Activated CD4-positive, alpha-beta T cell treated with anti-CD3 and anti-CD28 coated beads for 1 hour (primary cell): ENCODE results near the gene GAGE12J.
A peak's percentile ranks its signal among the peaks of the same experiment; 100 is the strongest.
"Not testable (repeated sequence)": the region's sequence is repeated elsewhere in the genome, so short reads cannot be mapped to it uniquely, and the experiment has no call there.

Source experiments
- DNase-seq: peaks from one replicate; pipeline ENCODE4 v3.0.0-alpha.2; 2020

Gene GAGE12J, protein sequence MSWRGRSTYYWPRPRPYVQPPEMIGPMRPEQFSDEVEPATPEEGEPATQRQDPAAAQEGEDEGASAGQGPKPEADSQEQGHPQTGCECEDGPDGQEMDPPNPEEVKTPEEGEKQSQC

DNA sequence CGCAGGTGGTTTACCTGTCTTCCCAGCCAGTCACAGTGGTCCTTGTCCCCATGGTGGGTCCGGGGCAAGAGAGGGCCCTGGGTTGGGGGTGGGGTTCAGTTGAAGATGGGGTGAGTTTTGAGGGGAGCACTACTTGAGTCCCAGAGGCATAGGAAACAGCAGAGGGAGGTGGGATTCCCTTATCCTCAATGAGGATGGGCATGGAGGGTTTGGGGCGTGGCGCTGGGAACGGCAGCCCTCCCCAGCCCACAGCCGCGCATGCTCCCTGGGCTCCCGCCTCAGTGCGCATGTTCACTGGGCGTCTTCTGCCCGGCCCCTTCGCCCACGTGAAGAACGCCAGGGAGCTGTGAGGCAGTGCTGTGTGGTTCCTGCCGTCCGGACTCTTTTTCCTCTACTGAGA, at the start of gene GAGE12J:
GAGE12J (plus strand) TSS at position 301 of the 400 bp plus-strand sequence. CDS start 1,157 bp downstream, outside the sequence.
- not testable (repeated sequence) for DNase-seq

- DNase-seq: no peak
Measured at GRCh38 chrX:49272421-49272820, 49.4 kb upstream of the GAGE12J start.

- no peak for DNase-seq
Measured at GRCh38 chrX:49273181-49273727, 48.6 kb upstream of the GAGE12J start.

DNA sequence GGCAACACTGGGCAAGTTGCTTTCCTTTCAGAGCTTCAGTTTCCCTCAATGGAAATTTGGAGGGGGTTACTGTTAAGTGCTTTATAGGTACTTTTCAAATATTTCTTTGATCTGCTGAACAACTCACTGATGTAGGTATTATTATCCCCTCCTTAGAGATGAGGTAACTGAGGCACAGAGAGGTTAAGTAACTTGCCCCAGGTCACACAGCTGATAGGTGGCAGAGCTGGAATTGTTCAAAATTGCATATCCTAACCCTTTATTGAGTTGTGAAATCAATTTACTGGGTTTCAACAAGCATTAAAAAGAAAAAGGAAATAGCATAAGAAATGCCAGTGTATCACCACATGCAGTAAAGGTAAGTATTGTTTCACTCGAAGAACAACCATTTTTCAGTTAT, 45.6 kb upstream of the GAGE12J start:
- no peak for DNase-seq

- DNase-seq: no peak
Measured at GRCh38 chrX:49276671-49277534, 44.9 kb upstream of the GAGE12J start.

GRCh38 chrX:49277535-49277830, 44.4 kb upstream of the GAGE12J start:
- no peak for DNase-seq

- DNase-seq: no peak
Measured at GRCh38 chrX:49278081-49278480, 43.8 kb upstream of the GAGE12J start.

GRCh38 chrX:49282647-49283011, 39.2 kb upstream of the GAGE12J start:
- DNase-seq: no peak

- DNase-seq: no peak
Measured at GRCh38 chrX:49284212-49284611, 37.6 kb upstream of the GAGE12J start.

GRCh38 chrX:49286136-49286535, 35.7 kb upstream of the GAGE12J start:
- no peak for DNase-seq

- no peak for DNase-seq
Measured at GRCh38 chrX:49286581-49286980, 35.3 kb upstream of the GAGE12J start.

DNA sequence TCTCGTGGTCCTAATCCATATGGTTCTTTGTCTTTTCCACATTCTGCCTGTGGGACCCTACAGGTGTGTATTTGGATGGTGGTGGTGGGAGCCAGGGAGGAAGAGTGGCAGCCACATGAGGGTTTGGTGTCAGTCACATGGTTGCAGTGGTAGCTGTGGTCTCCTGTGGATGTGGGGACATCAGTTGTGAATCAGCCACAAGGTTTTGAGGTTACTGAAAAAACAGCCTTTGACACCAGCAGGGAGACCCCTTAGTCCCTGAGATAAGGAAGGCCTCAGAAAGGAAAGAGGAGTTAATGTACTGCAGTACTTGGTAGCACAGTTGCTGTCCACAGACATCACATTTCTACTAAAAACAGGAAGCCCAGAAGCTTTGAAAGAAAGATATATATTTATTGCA, 34.2 kb upstream of the GAGE12J start:
- no peak for DNase-seq

DNA sequence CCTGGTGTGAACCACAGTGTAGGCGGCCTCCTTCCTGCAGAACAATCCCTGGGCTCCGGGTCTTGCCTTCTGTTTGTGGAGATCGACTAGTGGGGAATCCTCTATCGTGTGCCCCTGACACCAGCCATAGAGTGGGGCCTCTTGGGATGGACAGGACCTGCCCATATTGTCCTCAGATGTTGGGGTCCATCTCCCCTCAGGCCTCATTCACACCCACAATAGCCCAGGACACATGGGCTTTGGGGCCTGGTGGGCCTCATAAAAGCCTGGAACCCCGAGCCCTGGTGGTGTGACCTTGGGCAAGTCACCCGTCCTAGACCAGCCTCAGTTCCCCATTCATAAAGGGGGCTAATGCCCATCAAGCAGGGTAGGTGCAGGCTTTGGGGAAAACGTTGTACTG, 31.6 kb upstream of the GAGE12J start:
- no peak for DNase-seq

DNA sequence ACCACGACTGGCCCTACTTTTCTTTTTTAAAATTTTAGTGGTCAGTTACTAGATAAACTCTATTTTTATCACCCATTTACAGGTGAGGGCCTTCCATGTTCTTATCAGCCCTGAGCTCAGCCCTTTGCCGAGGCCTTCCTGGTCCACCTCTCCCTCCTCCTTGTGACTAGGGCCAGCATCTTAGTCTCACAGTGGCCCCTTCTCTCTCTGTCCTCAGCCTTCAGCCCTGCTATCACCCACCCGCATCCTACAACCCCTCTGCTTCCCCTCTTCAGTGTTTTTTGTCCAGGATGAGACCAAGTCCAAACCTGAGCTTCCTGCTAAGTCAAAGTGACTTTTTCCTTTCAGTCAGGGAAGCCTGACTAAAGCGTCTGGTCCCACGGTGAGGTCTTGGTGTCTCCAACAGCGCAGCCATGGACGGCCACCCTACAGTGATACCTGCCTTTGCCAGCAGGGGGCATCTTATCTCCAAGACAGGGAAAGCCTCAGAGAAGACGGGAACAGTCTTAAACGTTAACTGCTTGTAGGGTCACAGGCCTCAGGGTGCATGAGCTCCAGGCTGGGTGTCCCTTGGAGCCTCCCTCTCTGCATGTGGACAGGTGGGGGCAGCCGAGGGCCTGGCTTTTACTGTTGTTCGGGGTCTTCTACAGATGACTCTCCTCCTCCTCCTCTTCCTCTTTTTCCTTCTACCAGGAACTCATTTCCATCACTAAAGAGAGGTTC, 30.1 kb upstream of the GAGE12J start:
- peak; percentile 45 for DNase-seq

- DNase-seq: no peak
Measured at GRCh38 chrX:49292400-49293362, 29.2 kb upstream of the GAGE12J start.

- DNase-seq: not testable (repeated sequence)
Measured at GRCh38 chrX:49299293-49299692, 22.5 kb upstream of the GAGE12J start.

DNA sequence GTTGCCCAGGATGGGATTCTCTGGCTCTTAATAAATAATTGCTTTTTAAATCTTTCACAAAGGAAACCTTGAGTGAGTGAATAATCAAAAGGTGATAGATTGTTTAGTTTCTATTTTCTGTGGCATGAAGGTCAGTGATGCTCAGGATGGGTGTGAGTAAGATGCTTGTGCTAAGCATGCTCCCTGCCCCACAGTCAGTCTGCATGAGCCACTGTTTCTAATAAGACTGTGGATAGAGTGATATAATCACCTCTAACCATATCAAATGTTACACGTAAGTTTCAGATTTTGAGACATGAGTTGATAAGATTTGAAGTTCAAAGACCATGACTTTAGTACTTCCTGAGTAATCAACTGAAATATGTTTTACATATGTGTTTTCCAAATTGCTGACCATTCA, 21.1 kb upstream of the GAGE12J start:
- DNase-seq: no peak

DNA sequence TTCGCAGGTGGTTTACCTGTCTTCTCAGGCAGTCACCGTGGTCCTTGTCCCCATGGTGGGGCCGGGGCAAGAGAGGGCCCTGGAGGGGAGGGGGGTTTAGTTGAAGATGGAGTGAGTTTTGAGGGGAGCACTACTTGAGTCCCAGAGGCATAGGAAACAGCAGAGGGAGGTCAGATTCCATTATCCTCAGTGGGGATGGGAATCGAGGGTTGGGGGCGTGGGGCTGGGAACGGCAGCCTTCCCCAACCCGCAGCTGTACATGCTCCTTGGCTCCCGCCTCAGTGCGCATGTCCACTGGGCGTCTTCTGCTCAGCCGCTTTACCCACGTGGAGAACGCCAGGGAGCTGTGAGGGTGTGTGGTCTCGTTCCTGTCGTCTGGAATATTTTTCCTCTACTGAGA, 18.5 kb upstream of the GAGE12J start, which contains the start of gene GAGE10:
GAGE10 (plus strand) TSS at position 301 of the 400 bp plus-strand sequence. CDS start 1,214 bp downstream, outside the sequence.
- no peak for DNase-seq

DNA sequence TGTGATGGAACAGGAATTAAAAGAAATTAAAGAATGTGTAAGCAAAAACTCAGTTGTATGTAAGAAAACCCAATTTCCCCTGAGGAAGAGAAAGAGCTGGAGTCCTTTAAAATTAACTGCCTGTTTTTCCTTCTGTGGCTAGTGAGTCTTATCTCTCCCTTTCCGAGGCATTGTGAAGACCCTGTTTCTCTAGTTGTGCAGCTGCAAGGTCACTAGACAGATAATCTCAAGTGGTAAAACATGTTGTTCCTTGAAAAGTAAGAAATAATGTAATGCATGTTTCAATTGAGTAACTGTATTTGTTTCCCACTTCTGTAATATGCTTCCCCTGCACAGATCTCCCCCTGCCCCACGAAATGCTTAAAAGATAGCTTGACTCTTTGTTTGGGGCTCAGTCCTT, 14.1 kb upstream of the GAGE12J start:
- not testable (repeated sequence) for DNase-seq

- peak; percentile 8 for DNase-seq
Measured at GRCh38 chrX:49308604-49309269, 13.1 kb upstream of the GAGE12J start.

- no peak for DNase-seq
Measured at GRCh38 chrX:49309401-49309981, 12.3 kb upstream of the GAGE12J start.

GRCh38 chrX:49310371-49310770, 11.5 kb upstream of the GAGE12J start:
- no peak for DNase-seq
